IMR-90 (cell line): ENCODE measurements around the gene SAFB2. TPM values are rescaled to one million over a fixed set of nuclear protein-coding genes. Genes with fewer than 3 reads are reported as not detected.

Experiments
- ATAC-seq: fragments of 200-7000 bp; cut with Tn5 transposase; 2 replicates; pipeline ENCODE4 v1.9.1; 2020; ENCODE audit warnings: low read depth, mild to moderate bottlenecking, moderate library complexity
- BruUV-seq: library from RNA; stranded (reverse); fragments of 400-500 nt; replicated peaks from 2 replicates; lab custom pipeline; 2021; lab: Mats Ljungman, UMichigan
- CTCF ChIA-PET: fragments of 300-600 bp; formaldehyde crosslinking; extraction: SDS; loops from one replicate; lab custom pipeline; 2021; ENCODE audit warnings: antibody characterized with exemption; lab: Yijun Ruan, JAX
- POLR2A ChIA-PET: fragments of 300-600 bp; sonication (Branson Sonifier 250); formaldehyde crosslinking; loops from one replicate; lab custom pipeline; 2022; ENCODE audit warnings: antibody characterized with exemption; ENCODE audit not compliant: unreplicated experiment; lab: Charles Lee
- DNase-seq: peaks from one replicate; pipeline ENCODE4 v3.0.0; 2013
- H2AFZ ChIP-seq: replicated peaks from 2 replicates; pipeline ENCODE3; 2013; ENCODE audit warnings: low read length, mild to moderate bottlenecking; ENCODE audit not compliant: poor library complexity
- H2AK5ac ChIP-seq: 2 replicates; pipeline ENCODE4 v1.6.1; 2013; ENCODE audit warnings: low read depth, low read length, inconsistent platforms
- H2AK9ac ChIP-seq: replicated peaks from 2 replicates; pipeline ENCODE3; 2013; ENCODE audit warnings: mild to moderate bottlenecking, low read depth, low read length, moderate library complexity; ENCODE audit not compliant: poor library complexity
- H2BK120ac ChIP-seq: 2 replicates; pipeline ENCODE4 v1.6.1; 2013; ENCODE audit warnings: low read depth, low read length, inconsistent platforms
- H2BK15ac ChIP-seq: 3 replicates; pipeline ENCODE4 v1.6.1; 2013; ENCODE audit warnings: low read depth, low read length, inconsistent platforms
- H2BK20ac ChIP-seq: 2 replicates; pipeline ENCODE4 v1.6.1; 2013; ENCODE audit warnings: low read depth, mild to moderate bottlenecking, inconsistent platforms, low read length, moderate library complexity
- H2BK5ac ChIP-seq: 2 replicates; pipeline ENCODE4 v1.6.1; 2013; ENCODE audit warnings: mild to moderate bottlenecking, low read depth, low read length, inconsistent platforms; ENCODE audit not compliant: poor library complexity, severe bottlenecking
- H3K14ac ChIP-seq: replicated peaks from 2 replicates; pipeline ENCODE4 v1.6.1; 2013; ENCODE audit warnings: low read depth, low read length, inconsistent platforms
- H3K18ac ChIP-seq: 2 replicates; pipeline ENCODE4 v1.6.1; 2013; ENCODE audit warnings: low read depth, low read length, control low read depth
- H3K23ac ChIP-seq: 2 replicates; pipeline ENCODE4 v1.6.1; 2013; ENCODE audit warnings: low read depth, low read length, inconsistent platforms
- H3K27ac ChIP-seq: 2 replicates; pipeline ENCODE4 v1.5.1; 2013; ENCODE audit warnings: mild to moderate bottlenecking, control low read depth, low read length; ENCODE audit not compliant: insufficient read depth
- H3K27me3 ChIP-seq: 2 replicates; pipeline ENCODE4 v1.6.1; 2013; ENCODE audit warnings: low read length; ENCODE audit not compliant: control insufficient read depth, insufficient read depth
- H3K36me3 ChIP-seq: 2 replicates; pipeline ENCODE4 v1.6.1; 2013; ENCODE audit warnings: low read length, mixed read lengths; ENCODE audit not compliant: control insufficient read depth, insufficient read depth
- H3K4ac ChIP-seq: 2 replicates; pipeline ENCODE4 v1.6.1; 2013; ENCODE audit warnings: low read depth, low read length, inconsistent platforms
- H3K4me1 ChIP-seq: 2 replicates; pipeline ENCODE4 v1.6.1; 2013; ENCODE audit warnings: low read length, mixed read lengths; ENCODE audit not compliant: control insufficient read depth, insufficient read depth
- H3K4me2 ChIP-seq: 2 replicates; pipeline ENCODE4 v1.6.1; 2013; ENCODE audit warnings: low read depth, mild to moderate bottlenecking, control low read depth, low read length, moderate library complexity
- H3K4me3 ChIP-seq: 2 replicates; pipeline ENCODE4 v1.5.1; 2013; ENCODE audit warnings: low read depth, mild to moderate bottlenecking, control low read depth, low read length, moderate library complexity; ENCODE audit not compliant: insufficient read depth
- H3K56ac ChIP-seq: 2 replicates; pipeline ENCODE4 v1.6.1; 2013; ENCODE audit warnings: low read length, inconsistent platforms; ENCODE audit not compliant: insufficient read depth; ENCODE audit errors: extremely low read depth
- H3K79me1 ChIP-seq, 2 experiments: 2 replicates each; pipeline ENCODE4 v1.6.1; 2013; ENCODE audit warnings: low read length in 2 of 2, inconsistent platforms in 1 of 2, low read depth in 1 of 2
- H3K9ac ChIP-seq: 2 replicates; pipeline ENCODE4 v1.6.1; 2013; ENCODE audit warnings: low read depth, low read length, control low read depth
- H3K9me1 ChIP-seq: 2 replicates; pipeline ENCODE4 v1.6.1; 2013; ENCODE audit warnings: low read length, inconsistent platforms; ENCODE audit not compliant: insufficient read depth
- H3K9me3 ChIP-seq: 2 replicates; pipeline ENCODE4 v1.6.1; 2013; ENCODE audit warnings: low read length; ENCODE audit not compliant: control insufficient read depth, insufficient read depth
- H4K20me1 ChIP-seq: 2 replicates; pipeline ENCODE4 v1.6.1; 2013; ENCODE audit warnings: low read length, inconsistent platforms; ENCODE audit not compliant: insufficient read depth
- H4K5ac ChIP-seq: 2 replicates; pipeline ENCODE4 v1.6.1; 2013; ENCODE audit warnings: mild to moderate bottlenecking, low read depth, low read length, control low read depth
- H4K8ac ChIP-seq, 2 experiments: 2 replicates each; pipeline ENCODE4 v1.6.1; 2013; ENCODE audit warnings: low read depth in 2 of 2, low read length in 2 of 2, control low read depth in 1 of 2, inconsistent platforms in 1 of 2
- H4K91ac ChIP-seq: 2 replicates; pipeline ENCODE4 v1.6.1; 2013; ENCODE audit warnings: low read depth, low read length, inconsistent platforms; ENCODE audit not compliant: insufficient read depth
- MAZ ChIP-seq: IDR thresholded peaks from 2 replicates; pipeline ENCODE4 v1.6.1; 2012; ENCODE audit warnings: low read depth, mild to moderate bottlenecking, low read length, improper control_type of control experiment, moderate library complexity, borderline replicate concordance
- NFE2L2 ChIP-seq: fragments of 150-350 bp; IDR thresholded peaks from 2 replicates; pipeline ENCODE4 v1.6.1; 2016; ENCODE audit warnings: low read depth, mild to moderate bottlenecking, low read length
- POLR2A ChIP-seq: IDR thresholded peaks from 2 replicates; pipeline ENCODE4 v1.6.1; 2012; ENCODE audit warnings: mild to moderate bottlenecking, low read depth, low read length
- RAD21 ChIP-seq: IDR thresholded peaks from 2 replicates; pipeline ENCODE4 v1.6.1; 2012; ENCODE audit warnings: low read length, improper control_type of control experiment
- SMC3 ChIP-seq: fragments of 150-350 bp; IDR thresholded peaks from 2 replicates; pipeline ENCODE4 v1.6.1; 2016; ENCODE audit warnings: low read depth, mild to moderate bottlenecking, antibody characterized with exemption, low read length, moderate library complexity
- USF2 ChIP-seq: fragments of 150-350 bp; IDR thresholded peaks from 2 replicates; pipeline ENCODE4 v1.6.1; 2017; ENCODE audit warnings: mild to moderate bottlenecking, antibody characterized with exemption, low read length, low read depth
- WGBS, 2 experiments: methylation state at CpG; one replicate each; pipeline versions ENCODE4 v1.1.5 to v1.1.7; 2013; ENCODE audit warnings: missing lambda C conversion rate in 2 of 2; ENCODE audit not compliant: insufficient read length in 1 of 2; ENCODE audit errors: extremely low coverage in 2 of 2; 5-methylcytosine and 5-hydroxymethylcytosine counted together
- dilution Hi-C: fragments of 300-500 bp; cut with HindIII; formaldehyde crosslinking; loops from one replicate; pipeline ENCODE4 v1.14.3; 2018; ENCODE audit warnings: low sequenced_read_pairs; ENCODE audit not compliant: unreplicated experiment
- in situ Hi-C: fragments of 300-500 bp; cut with MboI; formaldehyde crosslinking; loops from 3 replicates; pipeline ENCODE4 v1.14.3; 2019; ENCODE audit warnings: low sequenced_read_pairs, inconsistent platforms, mixed read lengths
- intact Hi-C: fragments of 100-400 bp; cut with micrococcal nuclease; formaldehyde crosslinking; loops from 2 replicates; pipeline ENCODE4 v1.10.0; 2022
- polyA plus RNA-seq, 3 experiments: library from polyadenylated mRNA; depleted of rRNA; stranded (reverse); fragments of >200 nt; gene quantifications; 2 replicates each; pipeline ENCODE4 v1.2.3, GENCODE V29; 2012; ENCODE audit warnings: low replicate concordance in 1 of 3
- total RNA-seq: library from RNA; depleted of rRNA; stranded (reverse); fragments of >200 nt; gene quantifications from 2 replicates; pipeline ENCODE4 v1.2.3, GENCODE V29; 2012

The SAFB2 gene
- total and polyA plus RNA-seq, 2 of the 4 experiments (the other 2 are of a cell fraction) = 11.8 to 26.2 TPM

GRCh38 chr19:5595745-5596144 lies 26.8 kb downstream of the SAFB2 start:
- in situ Hi-C loops = no loop called here
- CTCF ChIA-PET = no interaction called here
- DNase-seq (no peak), ATAC-seq (no peak)
- Histone ChIP-seq H3K9me3 (no peaks in the 10 kb centered on the region), H3K9ac (no peak overlapping the region), H4K5ac (no peak overlapping the region), H3K4ac (no peak overlapping the region), H3K27ac (no peak overlapping the region), H3K4me1 (no peaks in the 10 kb centered on the region), H3K4me3 (no peak overlapping the region), H3K14ac (no peak overlapping the region), H3K36me3 (peaks cover 84% of the 10 kb centered on the region), H3K9me1 (no peaks in the 10 kb centered on the region), H3K56ac (no peak overlapping the region), H3K27me3 (no peaks in the 10 kb centered on the region), H3K4me2 (no peak overlapping the region), H2AK9ac (no peak overlapping the region), H2AFZ (no peak overlapping the region), H2BK120ac (no peak overlapping the region), H4K8ac (no peak overlapping the region), H2BK15ac (no peak overlapping the region), H3K23ac (no peak overlapping the region), H2BK5ac (no peak overlapping the region), H4K91ac (no peak overlapping the region), H2AK5ac (no peak overlapping the region), H2BK20ac (no peak overlapping the region), H4K20me1 (peaks cover 4% of the 10 kb centered on the region; the same call in 1 of the 2 replicates), H3K18ac (no peak overlapping the region), H3K79me1 (peaks cover 16% of the 10 kb centered on the region in 2 experiments; a peak in 3 of 4 replicates)
- TF ChIP-seq NFE2L2 (no peak), SMC3 (no peak), RAD21 (no peak), MAZ (no peak), USF2 (no peak), POLR2A (no peak)
- POLR2A ChIA-PET = no interaction called here
- intact Hi-C loops = no loop called here
- 100% methylated on average over 1 of the region's 9 CpGs; no CpG with 5 or more reads in 1 of the 2 experiments for WGBS, 2 experiments
- dilution Hi-C loops = no loop called here
- no TSS peak for BruUV-seq
